Endothelial cell of umbilical vein (primary cell): Measurements from ENCODE around the gene KREMEN1.

Source experiments
- CTCF ChIP-seq, 2 donors: IDR thresholded peaks; 1 replicate in 1 of 2; 2 replicates in 1 of 2; pipeline ENCODE4 v1.5.1; 2011; ENCODE audit warnings: low read length in 2 of 2, mild to moderate bottlenecking in 2 of 2, moderate library complexity in 2 of 2, control low read depth in 1 of 2, inconsistent platforms in 1 of 2, low read depth in 1 of 2; ENCODE audit not compliant: insufficient read depth in 1 of 2; ENCODE audit errors: extremely low read depth in 1 of 2
- EZH2 ChIP-seq: IDR thresholded peaks from 2 replicates; pipeline ENCODE4 v1.6.1; 2012; ENCODE audit warnings: borderline replicate concordance, low read depth, mild to moderate bottlenecking, moderate library complexity, low read length, inconsistent platforms; ENCODE audit not compliant: severe bottlenecking
- FOS ChIP-seq: IDR thresholded peaks from 2 replicates; pipeline ENCODE4 v1.6.1; 2011; ENCODE audit warnings: mild to moderate bottlenecking, low read length, moderate library complexity, borderline replicate concordance; ENCODE audit not compliant: insufficient read depth
- GATA2 ChIP-seq: IDR thresholded peaks from 2 replicates; pipeline ENCODE4 v1.7.0; 2011; ENCODE audit warnings: low read depth, mild to moderate bottlenecking, moderate library complexity, mixed read lengths, low read length; ENCODE audit not compliant: insufficient read length, insufficient read depth
- MAX ChIP-seq: IDR thresholded peaks from 2 replicates; pipeline ENCODE4 v1.6.1; 2011; ENCODE audit not compliant: insufficient read depth, insufficient read length
- MYC ChIP-seq: IDR thresholded peaks from one replicate; pipeline ENCODE4 v1.6.1; 2011; ENCODE audit warnings: mild to moderate bottlenecking, low read depth, low read length
- POLR2A ChIP-seq: IDR thresholded peaks from 2 replicates; pipeline ENCODE4 v1.6.1; 2012; ENCODE audit warnings: low read depth, mild to moderate bottlenecking, control low read depth, low read length
- POLR2AphosphoS5 ChIP-seq: IDR thresholded peaks from 2 replicates; pipeline ENCODE4 v1.6.1; 2012; ENCODE audit warnings: low read depth, mild to moderate bottlenecking, control low read depth, low read length, moderate library complexity; ENCODE audit not compliant: insufficient read depth

GRCh38 chr22:29096736-29097669, 24.2 kb downstream of the KREMEN1 start:
- TF ChIP-seq POLR2A (no peak), CTCF (IDR thresholded peaks at IDR 0.05; ENCODE audit: extremely low read depth in 1 of 2, insufficient read depth in 1 of 2, low read depth in 1 of 2, low read length in 2 of 2) (no peak), MAX (no peak), EZH2 (no peak), MYC (no peak), GATA2 (no peak), FOS (no peak), POLR2AphosphoS5 (no peak)
